Adrenal gland (tissue), 5 donors: ENCODE results near the gene ZFHX3.

Experiments used
- POLR2A ChIP-seq, 2 donors: fragments of 450-650 bp; IDR thresholded peaks; one replicate each; pipeline ENCODE4 v1.6.1; 2017; ENCODE audit warnings: antibody characterized with exemption in 2 of 2, mild to moderate bottlenecking in 2 of 2, moderate library complexity in 1 of 2
- TF ChIP-seq, protein P1 (sequence below), 6 experiments: fragments of 450-650 bp in 4 of 6; fragments of 200-600 bp in 2 of 6; sonication (generic) in 1 of 6; IDR thresholded peaks; 1 replicate in 5 of 6; 2 replicates in 1 of 6; pipeline versions ENCODE4 v1.5.1 to v1.8.0; 2016 to 2021; ENCODE audit warnings: antibody characterized with exemption in 6 of 6, mild to moderate bottlenecking in 2 of 6, moderate library complexity in 1 of 6
- donor health status: DM: no; HTN: no; CAD: no.

DNA sequence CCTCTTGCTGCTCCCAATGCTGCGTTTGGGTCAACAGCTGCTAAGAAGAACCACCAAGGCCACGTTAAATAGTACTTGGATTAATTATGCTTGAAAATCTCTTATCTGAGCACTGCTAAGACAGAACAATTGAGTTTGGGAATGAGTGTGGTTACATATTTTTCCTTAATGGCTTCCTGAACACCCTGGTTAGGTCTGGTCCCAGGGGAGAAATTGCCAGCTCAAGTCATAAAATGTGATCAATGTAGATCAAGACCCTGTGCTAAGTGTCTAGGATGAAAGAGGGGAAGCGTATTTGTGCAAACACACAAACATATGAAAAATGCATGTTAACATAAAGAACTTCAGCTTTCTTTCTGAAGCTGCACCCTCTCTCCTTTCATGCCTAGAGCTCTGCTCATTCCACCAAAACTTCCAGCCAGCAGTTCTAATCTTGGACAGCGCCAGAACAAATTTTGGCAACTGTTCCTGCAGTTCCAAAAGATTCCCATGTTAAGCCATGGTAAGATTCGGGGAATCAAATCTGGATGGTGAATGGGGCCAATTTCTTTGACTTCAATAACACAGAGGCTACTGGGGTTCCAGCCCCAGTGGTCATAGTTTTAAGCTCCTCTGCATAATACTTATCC, 72.0 kb downstream of the ZFHX3 start:
- TF ChIP-seq, protein P1, sequence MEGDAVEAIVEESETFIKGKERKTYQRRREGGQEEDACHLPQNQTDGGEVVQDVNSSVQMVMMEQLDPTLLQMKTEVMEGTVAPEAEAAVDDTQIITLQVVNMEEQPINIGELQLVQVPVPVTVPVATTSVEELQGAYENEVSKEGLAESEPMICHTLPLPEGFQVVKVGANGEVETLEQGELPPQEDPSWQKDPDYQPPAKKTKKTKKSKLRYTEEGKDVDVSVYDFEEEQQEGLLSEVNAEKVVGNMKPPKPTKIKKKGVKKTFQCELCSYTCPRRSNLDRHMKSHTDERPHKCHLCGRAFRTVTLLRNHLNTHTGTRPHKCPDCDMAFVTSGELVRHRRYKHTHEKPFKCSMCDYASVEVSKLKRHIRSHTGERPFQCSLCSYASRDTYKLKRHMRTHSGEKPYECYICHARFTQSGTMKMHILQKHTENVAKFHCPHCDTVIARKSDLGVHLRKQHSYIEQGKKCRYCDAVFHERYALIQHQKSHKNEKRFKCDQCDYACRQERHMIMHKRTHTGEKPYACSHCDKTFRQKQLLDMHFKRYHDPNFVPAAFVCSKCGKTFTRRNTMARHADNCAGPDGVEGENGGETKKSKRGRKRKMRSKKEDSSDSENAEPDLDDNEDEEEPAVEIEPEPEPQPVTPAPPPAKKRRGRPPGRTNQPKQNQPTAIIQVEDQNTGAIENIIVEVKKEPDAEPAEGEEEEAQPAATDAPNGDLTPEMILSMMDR (IDR thresholded peaks at IDR 0.05): no peak
- no peak for TF ChIP-seq POLR2A (IDR thresholded peaks at IDR 0.05)
